HepG2 (cell line): ENCODE measurements around the gene UQCC2. TPM values are rescaled to one million over a fixed set of nuclear protein-coding genes. Genes with fewer than 3 reads are reported as not detected.

Source experiments
- ATAC-seq: fragments of 200-7000 bp; cut with Tn5 transposase; 3 replicates; pipeline ENCODE4 v1.9.1; 2020; ENCODE audit warnings: mild to moderate bottlenecking, moderate library complexity
- BruUV-seq: library from RNA; stranded (reverse); fragments of 400-500 nt; replicated peaks from 2 replicates; lab custom pipeline; 2021; lab: Mats Ljungman, UMichigan
- CTCF ChIA-PET: fragments of 300-600 bp; formaldehyde crosslinking; extraction: SDS; loops from one replicate; lab custom pipeline; 2021; ENCODE audit warnings: low total read pairs, inconsistent platforms, low intra/inter-chr PET ratio; lab: Yijun Ruan, JAX
- POLR2A ChIA-PET: fragments of 350-600 bp; sonication (Branson Sonifier 250); formaldehyde crosslinking; loops from one replicate; lab custom pipeline; 2020; ENCODE audit warnings: antibody characterized with exemption, inconsistent platforms; lab: Yijun Ruan, JAX
- DNase-seq: peaks from one replicate; pipeline ENCODE4 v3.0.0-alpha.2; 2015; ENCODE audit warnings: low spot score
- FAIRE-seq: peaks from 3 replicates; lab custom pipeline; 2011; peaks lifted over from hg19 to GRCh38; lab: Jason Lieb, UNC
- H2AFZ ChIP-seq: one replicate; pipeline ENCODE4 v1.6.1; 2011; ENCODE audit warnings: low read length, inconsistent platforms
- H3K27ac ChIP-seq: fragments of 300-600 bp; 3 replicates; pipeline ENCODE4 v1.8.0; 2011; ENCODE audit warnings: mixed run types, mild to moderate bottlenecking, mixed read lengths, low read length, inconsistent platforms; ENCODE audit not compliant: insufficient read depth; ENCODE audit errors: extremely low read length
- H3K27me3 ChIP-seq, 2 experiments: fragments of 200-600 bp in 1 of 2; 2 replicates in 1 of 2; 3 replicates in 1 of 2; pipeline versions ENCODE4 v1.6.0 to v1.8.0; 2011; ENCODE audit warnings: low read length in 2 of 2, mild to moderate bottlenecking in 2 of 2, moderate library complexity in 2 of 2, inconsistent platforms in 1 of 2; ENCODE audit not compliant: insufficient read depth in 2 of 2, control insufficient read depth in 1 of 2
- H3K36me3 ChIP-seq, 2 experiments: fragments of 200-600 bp in 1 of 2; replicated peaks in 1 of 2; 2 replicates in 1 of 2; 3 replicates in 1 of 2; pipeline versions ENCODE4 v1.5.1 to v1.8.0; 2011; ENCODE audit warnings: low read length in 2 of 2, inconsistent platforms in 1 of 2; ENCODE audit not compliant: insufficient read depth in 2 of 2, control insufficient read depth in 1 of 2
- H3K4me1 ChIP-seq: 2 replicates; pipeline ENCODE4 v1.5.1; 2012; ENCODE audit warnings: low read length, inconsistent platforms; ENCODE audit not compliant: insufficient read depth
- H3K4me2 ChIP-seq: 2 replicates; pipeline ENCODE4 v1.6.0; 2011; ENCODE audit warnings: low read depth, low read length, inconsistent platforms
- H3K4me3 ChIP-seq, 3 experiments: fragments of 200-600 bp in 1 of 3; sonication (generic), shearing (Covaris generic) in 1 of 3; replicated peaks in 1 of 3; 2 replicates each; pipeline ENCODE4 v1.5.1; 2011 to 2016; ENCODE audit warnings: low read length in 3 of 3, inconsistent platforms in 2 of 3, low read depth in 2 of 3, mild to moderate bottlenecking in 2 of 3, control low read depth in 1 of 3, mixed read lengths in 1 of 3; ENCODE audit not compliant: insufficient read depth in 1 of 3
- H3K79me2 ChIP-seq: one replicate; pipeline ENCODE4 v1.6.1; 2011; ENCODE audit warnings: low read length, inconsistent platforms; ENCODE audit not compliant: insufficient read depth
- H3K9ac ChIP-seq: 2 replicates; pipeline ENCODE4 v1.6.0; 2011; ENCODE audit warnings: mild to moderate bottlenecking, low read depth, low read length, inconsistent platforms; ENCODE audit not compliant: insufficient read depth
- H3K9me3 ChIP-seq: 2 replicates; pipeline ENCODE4 v1.5.1; 2012; ENCODE audit warnings: mild to moderate bottlenecking, low read length
- H4K20me1 ChIP-seq: 2 replicates; pipeline ENCODE4 v1.6.0; 2011; ENCODE audit warnings: inconsistent platforms, mild to moderate bottlenecking, low read length, moderate library complexity; ENCODE audit not compliant: insufficient read depth
- KDM4B ChIP-seq: sonication (generic); formaldehyde crosslinking; IDR thresholded peaks from 2 replicates; pipeline ENCODE4 v1.4.0; 2020; ENCODE audit warnings: missing genetic modification reagents
- MAF1 ChIP-seq: sonication (generic); formaldehyde crosslinking; IDR thresholded peaks from 2 replicates; pipeline ENCODE4 v1.5.0; 2020; ENCODE audit warnings: missing genetic modification reagents, borderline replicate concordance
- RFX5 ChIP-seq: IDR thresholded peaks from 2 replicates; pipeline ENCODE4 v1.6.1; 2011; ENCODE audit warnings: low read depth, low read length, improper control_type of control experiment
- SP140L ChIP-seq: sonication (generic); formaldehyde crosslinking; IDR thresholded peaks from 2 replicates; pipeline ENCODE4 v1.4.0; 2020; ENCODE audit warnings: missing genetic modification reagents, borderline replicate concordance
- SYNCRIP ChIP-seq: fragments of 200-400 bp; formaldehyde crosslinking; IDR thresholded peaks from 2 replicates; pipeline ENCODE4 v1.6.1; 2018; ENCODE audit warnings: mild to moderate bottlenecking, low read depth, low read length; ENCODE audit not compliant: insufficient read depth
- ZNF484 ChIP-seq: sonication (generic); formaldehyde crosslinking; IDR thresholded peaks from 2 replicates; pipeline ENCODE4 v1.5.1; 2020; ENCODE audit warnings: mild to moderate bottlenecking, low read depth, missing genetic modification reagents, borderline replicate concordance
- WGBS: methylation state at CpG from one replicate; pipeline ENCODE4 v1.1.6; 2017; ENCODE audit warnings: low lambda C conversion rate; 5-methylcytosine and 5-hydroxymethylcytosine counted together
- in situ Hi-C: cut with HindIII; loops from 2 replicates; pipeline ENCODE4 v1.10.0; 2017; ENCODE audit warnings: low pct_unique_long_range_greater_than_20kb; ENCODE audit not compliant: extremely low pct_ligation_motif_present
- intact Hi-C: fragments of 100-400 bp; cut with micrococcal nuclease; formaldehyde crosslinking; loops from one replicate; pipeline ENCODE4 v1.10.0; 2022; ENCODE audit not compliant: unreplicated experiment
- polyA plus RNA-seq, 8 experiments: library from polyadenylated mRNA; depleted of rRNA in 3 of 8; stranded (reverse) in 7 of 8; unstranded in 1 of 8; fragments of >200 nt; fragmentation: Illumina TruSeq in 4 of 8; extraction: Trizol in 4 of 8; gene quantifications; 2 replicates each; pipeline versions ENCODE4 v1.2.1 to v1.2.3, GENCODE V29; 2011 to 2016; ENCODE audit warnings: low read depth in 4 of 8, missing spikeins in 1 of 8, mixed read lengths in 1 of 8; ENCODE audit not compliant: insufficient read depth in 1 of 8
- total RNA-seq, 5 experiments: library from RNA; depleted of rRNA; stranded (reverse); fragments of >200 nt; fragmentation: Illumina TruSeq; extraction: Trizol; gene quantifications; 2 replicates each; pipeline ENCODE4 v1.2.3, GENCODE V29; 2016; ENCODE audit warnings: low read depth in 1 of 5
- TF ChIP-seq, protein P1 (sequence below): sonication (generic); formaldehyde crosslinking; IDR thresholded peaks from 2 replicates; pipeline ENCODE4 v1.8.0; 2022; ENCODE audit warnings: missing genetic modification reagents, mild to moderate bottlenecking, inconsistent platforms, borderline replicate concordance

The UQCC2 gene
- total and polyA plus RNA-seq, 2 of the 13 experiments (the other 11 are each of a cell fraction or from before 2014, with no cell fraction given): 82.4 to 238 TPM

DNA sequence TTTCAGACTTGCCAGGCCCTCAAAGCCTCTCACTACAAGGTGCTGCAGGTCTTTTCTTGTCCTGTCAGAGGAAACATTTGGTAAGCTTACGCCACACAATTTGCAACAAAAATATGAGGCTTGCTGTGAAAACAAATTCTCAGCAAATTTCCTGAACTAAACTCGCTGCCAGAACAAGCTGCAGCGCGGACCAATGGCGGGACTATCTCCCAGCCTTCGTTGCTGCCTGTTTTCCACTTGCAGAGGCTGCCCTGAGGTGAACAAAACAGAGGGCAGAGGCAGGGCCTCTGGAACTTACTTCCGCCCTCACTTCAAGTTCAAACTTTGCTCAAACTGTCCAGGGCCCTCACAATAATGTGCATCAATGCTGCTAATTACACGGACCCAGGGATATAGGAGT is 12.4 kb downstream of the UQCC2 start:
- no peaks in the 10 kb centered on the region for H3K4me1 ChIP-seq
- BruUV-seq: no TSS peak
- CTCF ChIA-PET: interaction anchor here (2.1 to 4.7 kb wide), 2 partner anchors 109 to 113 kb away, joined by 16 to 19 read pairs; no protein-coding TSS in a partner anchor
- no peak overlapping the region for H3K4me3 ChIP-seq
- peaks cover 29 to 72% of the 10 kb centered on the region in 2 experiments for H3K36me3 ChIP-seq
- no peak overlapping the region for H3K9ac ChIP-seq
- H3K79me2 ChIP-seq: no peaks in the 10 kb centered on the region
- POLR2A ChIA-PET: no interaction called here
- TF ChIP-seq KDM4B (CRISPR knock-in tag) (no peak), SP140L (CRISPR knock-in tag) (no peak), RFX5 (no peak), MAF1 (CRISPR knock-in tag) (no peak)
- TF ChIP-seq, protein P1, sequence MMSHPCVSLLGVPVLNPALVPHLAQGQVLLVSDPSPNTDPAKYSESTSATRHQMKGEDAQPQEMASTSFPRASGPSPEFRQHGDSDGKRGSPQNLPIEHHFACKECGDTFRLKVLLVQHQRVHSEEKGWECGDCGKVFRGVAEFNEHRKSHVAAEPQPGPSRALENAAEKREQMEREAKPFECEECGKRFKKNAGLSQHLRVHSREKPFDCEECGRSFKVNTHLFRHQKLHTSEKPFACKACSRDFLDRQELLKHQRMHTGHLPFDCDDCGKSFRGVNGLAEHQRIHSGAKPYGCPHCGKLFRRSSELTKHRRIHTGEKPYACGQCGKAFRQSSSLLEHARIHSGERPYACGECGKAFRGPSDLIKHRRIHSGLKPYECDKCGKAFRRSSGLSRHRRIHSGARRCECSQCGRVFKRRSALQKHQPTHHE (CRISPR knock-in tag): no peak
- H3K27ac ChIP-seq: no peak overlapping the region
- H3K27me3 ChIP-seq: no peaks in the 10 kb centered on the region
- H2AFZ ChIP-seq: no peak overlapping the region
- no peak for ATAC-seq
- H3K9me3 ChIP-seq: no peaks in the 10 kb centered on the region
- in situ Hi-C loops (no loop called here), intact Hi-C loops (no loop called here)
- 97% methylated on average over 8 of the region's 8 CpGs for WGBS
- FAIRE-seq: no peak
- H4K20me1 ChIP-seq: no peaks in the 10 kb centered on the region; the same call in 1 of the 2 replicates
- no peak for DNase-seq
- no peak overlapping the region for H3K4me2 ChIP-seq

DNA sequence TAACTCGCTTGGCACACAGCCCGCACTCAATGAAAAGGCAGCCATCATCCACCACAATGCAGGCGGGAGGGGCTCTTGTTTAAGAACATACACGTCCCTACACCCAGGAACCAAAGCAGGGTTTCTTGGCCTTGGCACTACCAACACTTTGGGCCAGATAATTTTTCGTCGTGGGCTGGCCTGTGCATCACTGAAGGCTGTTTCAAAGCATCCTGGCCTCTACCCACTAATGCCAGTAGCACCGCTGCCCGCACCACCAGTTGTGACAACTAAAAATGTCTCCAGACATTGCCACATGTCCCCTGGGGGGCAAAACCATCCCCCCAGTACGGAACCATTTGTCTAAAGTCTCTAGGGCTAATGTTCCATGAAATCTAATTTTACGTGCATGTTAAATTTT is 13.0 kb downstream of the UQCC2 start:
- POLR2A ChIA-PET: no interaction called here
- TF ChIP-seq ZNF484 (no peak), SYNCRIP (no peak)
- TF ChIP-seq, all 625 proteins: peak for 0

More for the DNA sequence above, 13.0 kb downstream of the UQCC2 start:
- no peak overlapping the region for H3K9ac ChIP-seq
- H3K79me2 ChIP-seq: no peaks in the 10 kb centered on the region
- H4K20me1 ChIP-seq: no peaks in the 10 kb centered on the region; the same call in 1 of the 2 replicates
- intact Hi-C loops: no loop called here
- H3K4me2 ChIP-seq: no peak overlapping the region
- no peaks in the 10 kb centered on the region for H3K9me3 ChIP-seq
- H3K27me3 ChIP-seq: no peaks in the 10 kb centered on the region
- no peak overlapping the region for H3K27ac ChIP-seq
- no peak overlapping the region for H3K4me3 ChIP-seq
- no peaks in the 10 kb centered on the region for H3K4me1 ChIP-seq
- FAIRE-seq (no peak), ATAC-seq (no peak), DNase-seq (no peak)
- 97% methylated on average over 10 of the region's 10 CpGs for WGBS
- no TSS peak for BruUV-seq
- no peak overlapping the region for H2AFZ ChIP-seq
- in situ Hi-C loops: no loop called here
- H3K36me3 ChIP-seq: peaks cover 32 to 74% of the 10 kb centered on the region in 2 experiments
- CTCF ChIA-PET: interaction anchor here (4.7 kb wide), 1 partner anchor 113 kb away, joined by 19 read pairs; no protein-coding TSS in a partner anchor
